GM12872 (cell line): ENCODE results near the gene DNAJC17.

Experiments used
- CTCF ChIP-seq: IDR thresholded peaks from 3 replicates; pipeline ENCODE4 v1.5.1; 2011; ENCODE audit warnings: low read depth, mild to moderate bottlenecking, low read length, moderate library complexity; ENCODE audit not compliant: insufficient read depth

The DNAJC17 gene

GRCh38 chr15:40754574-40754882 is 52.7 kb downstream of the DNAJC17 start:
- TF ChIP-seq CTCF = no peak

- no peak for TF ChIP-seq CTCF
Measured at GRCh38 chr15:40751745-40752144, 55.5 kb downstream of the DNAJC17 start.

DNA sequence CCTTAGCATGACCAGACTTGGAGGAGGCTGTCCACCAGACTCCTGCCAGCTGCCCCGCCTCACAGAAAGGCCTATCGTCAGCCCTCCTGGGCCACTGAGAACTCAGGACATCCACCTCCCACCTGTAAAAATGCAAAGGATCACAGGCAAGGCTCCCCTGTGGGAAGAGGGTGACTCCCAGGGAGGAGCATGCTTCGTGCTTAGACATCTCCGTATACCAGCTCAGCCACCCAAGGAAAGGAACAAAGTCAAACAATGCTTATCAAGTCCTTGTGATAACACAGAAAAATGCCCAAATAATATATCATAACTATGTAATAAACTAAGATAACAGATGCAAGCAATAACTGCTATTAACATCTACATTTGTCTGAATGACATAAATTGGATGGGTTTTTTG is 56.4 kb downstream of the DNAJC17 start:
- no peak for TF ChIP-seq CTCF

DNA sequence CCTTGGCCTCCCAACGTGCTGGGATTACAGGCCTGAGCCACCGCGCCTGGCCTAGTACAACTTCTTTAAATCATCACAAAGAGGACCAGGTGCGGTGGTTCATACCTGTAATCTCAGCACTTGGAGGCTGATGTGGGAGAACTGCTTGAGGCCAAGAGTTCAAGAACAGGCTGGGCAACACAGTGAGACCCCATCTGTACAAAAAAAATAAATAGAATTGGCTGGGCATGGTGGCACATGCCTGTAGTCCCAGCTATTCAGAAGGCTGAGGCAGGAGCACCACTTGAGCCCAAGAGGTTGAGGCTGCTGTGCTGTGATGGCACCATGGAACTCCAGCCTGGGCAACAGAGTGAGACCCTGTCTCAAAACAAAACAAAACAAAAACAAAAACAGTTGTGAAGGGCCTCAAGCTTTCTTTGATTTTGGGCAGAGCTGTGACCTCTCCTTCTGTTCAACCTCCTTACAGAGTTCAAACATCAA is 58.1 kb downstream of the DNAJC17 start:
- no peak for TF ChIP-seq CTCF

DNA sequence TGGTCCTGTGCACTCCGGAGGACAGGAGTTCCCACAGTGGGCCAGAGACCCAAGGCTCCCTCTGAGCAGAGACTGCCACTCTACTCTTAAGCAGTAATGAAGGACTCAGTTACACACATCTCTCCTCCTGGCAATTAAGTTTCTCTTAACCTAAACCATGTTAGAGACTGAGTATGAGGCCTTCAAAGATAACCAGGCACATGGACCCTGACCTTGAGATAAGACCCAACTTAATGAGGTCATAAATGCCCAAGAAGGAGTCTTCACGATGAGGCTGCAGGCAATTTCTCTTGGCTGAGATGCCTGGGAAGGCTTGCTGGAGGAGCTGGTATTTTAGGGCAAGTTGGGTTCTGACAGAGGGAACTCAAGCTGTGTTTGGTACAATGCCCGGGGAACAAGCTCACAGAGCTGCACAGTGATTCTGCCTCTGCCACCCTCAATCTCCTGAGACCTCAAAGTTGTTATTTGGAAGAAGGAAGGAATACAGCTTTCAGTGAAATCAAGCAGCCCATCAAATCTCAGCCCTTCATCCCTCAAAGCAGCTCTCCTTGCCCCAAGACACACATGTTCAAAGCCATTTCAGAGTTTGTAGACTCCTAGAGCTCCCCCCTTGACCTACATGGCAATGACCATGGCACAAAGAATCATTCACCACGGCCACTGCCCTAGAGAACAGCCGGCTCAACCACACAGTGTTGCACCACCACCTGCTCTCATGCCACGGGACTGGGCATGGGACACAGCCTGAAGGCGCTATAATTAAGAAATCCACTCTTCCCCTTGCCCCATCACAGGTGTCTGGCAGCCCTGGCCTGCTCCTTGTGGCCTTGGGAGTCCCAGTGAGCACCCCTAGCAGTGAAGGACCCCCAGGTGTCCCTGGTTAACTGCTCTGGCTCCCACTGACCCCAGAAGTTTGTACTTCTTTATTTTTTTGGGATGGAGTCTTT is 59.3 kb downstream of the DNAJC17 start:
- no peak for TF ChIP-seq CTCF

DNA sequence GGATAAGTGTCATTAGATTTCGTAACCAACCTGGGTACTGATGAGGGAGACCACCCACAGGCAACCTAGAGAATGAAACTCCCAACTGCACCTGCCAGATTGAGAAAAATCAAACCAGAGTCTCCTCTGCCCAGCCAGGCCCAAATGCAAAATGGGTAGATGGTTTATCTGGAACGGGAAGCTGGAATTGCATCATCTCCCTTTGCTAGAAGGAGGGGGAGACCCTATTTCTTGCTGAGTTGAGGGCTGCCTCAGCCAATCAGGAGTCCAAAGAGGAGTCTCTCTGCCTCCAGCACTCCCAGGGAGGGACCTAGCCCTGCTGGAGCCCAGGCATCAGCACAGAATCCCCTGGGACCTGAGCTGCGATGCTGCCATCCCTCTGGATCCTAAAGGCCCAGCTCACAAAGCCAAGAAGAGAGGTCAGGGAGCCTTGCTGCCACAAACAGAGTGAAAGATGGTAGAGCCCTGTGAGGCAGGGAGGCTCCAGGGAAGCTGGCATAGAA is 60.3 kb downstream of the DNAJC17 start:
- no peak for TF ChIP-seq CTCF

- TF ChIP-seq CTCF = no peak
Measured at GRCh38 chr15:40744815-40745152, 62.5 kb downstream of the DNAJC17 start.
